Measurements from ENCODE around the gene UCHL1. TPM values are rescaled to one million over a fixed set of nuclear protein-coding genes. Genes with fewer than 3 reads are reported as not detected.

UCHL1 gene
- total RNA-seq, result 100 to 1,000 TPM in 3 of 4 donors, 10 to 100 TPM in 1; 15.3 to 205 (median 163) TPM

- ATAC-seq (ENCODE audit: low FRiP score) (peak; percentile 67), DNase-seq (ENCODE audit: low spot score) (no peak)
- no peak for TF ChIP-seq CTCF (IDR thresholded peaks at IDR 0.05)
These were observed at the start of gene UCHL1 for GRCh38 chr4:41256740-41257256. Gene UCHL1, plus strand, starts transcription at chr4:41256928. Its CDS starts 49 bp downstream, at chr4:41256977.

- TF ChIP-seq CTCF (IDR thresholded peaks at IDR 0.05), result no peak
- DNase-seq (ENCODE audit: low spot score) (no peak), ATAC-seq (ENCODE audit: low FRiP score) (peak; percentile 42)
These were observed 49.4 kb upstream of the UCHL1 start for GRCh38 chr4:41207291-41207831.

GRCh38 chr4:41209187-41209586 is 47.5 kb upstream of the UCHL1 start:
- no peak for DNase-seq (ENCODE audit: low spot score)
- TF ChIP-seq CTCF (IDR thresholded peaks at IDR 0.05), result no peak
- ATAC-seq (ENCODE audit: low FRiP score), result no peak

GRCh38 chr4:41209901-41210300 is 46.8 kb upstream of the UCHL1 start:
- ATAC-seq (ENCODE audit: low FRiP score), result no peak
- no peak for TF ChIP-seq CTCF (IDR thresholded peaks at IDR 0.05)
- no peak for DNase-seq (ENCODE audit: low spot score)

GRCh38 chr4:41211951-41212615 is 44.6 kb upstream of the UCHL1 start:
- TF ChIP-seq CTCF (IDR thresholded peaks at IDR 0.05), result no peak
- ATAC-seq (ENCODE audit: low FRiP score) (no peak), DNase-seq (ENCODE audit: low spot score) (no peak)

- peak; percentile 38 for ATAC-seq (ENCODE audit: low FRiP score)
- no peak for DNase-seq (ENCODE audit: low spot score)
These were observed 44.0 kb upstream of the UCHL1 start for GRCh38 chr4:41212616-41213203.

More at GRCh38 chr4:41212616-41213203, 44.0 kb upstream of the UCHL1 start:
- TF ChIP-seq CTCF (IDR thresholded peaks at IDR 0.05), result no peak

All from omental fat pad (tissue), 4 donors.